Measurements from ENCODE around the gene ASPHD2.

DNA sequence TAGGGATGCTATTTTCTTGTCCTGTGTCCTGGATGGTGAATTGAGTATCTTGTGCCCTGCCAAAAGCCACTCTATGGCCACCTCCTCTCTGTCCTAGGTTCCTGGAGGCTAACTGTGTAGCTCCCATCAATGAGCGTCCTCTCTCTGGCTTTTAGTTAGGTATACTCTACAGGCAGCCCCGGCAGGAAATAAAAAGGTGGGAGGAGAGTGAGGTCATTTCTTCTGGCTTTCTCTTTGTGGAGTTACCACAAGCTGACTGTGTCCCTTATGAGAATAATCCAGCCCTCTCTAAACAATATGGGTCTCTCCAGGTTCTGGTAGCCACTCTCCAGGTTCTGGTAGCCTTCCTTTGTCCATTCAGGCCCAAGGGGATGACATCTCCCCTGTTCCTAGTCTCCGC lies 11.7 kb upstream of the ASPHD2 start:
- TF ChIP-seq, protein P1, sequence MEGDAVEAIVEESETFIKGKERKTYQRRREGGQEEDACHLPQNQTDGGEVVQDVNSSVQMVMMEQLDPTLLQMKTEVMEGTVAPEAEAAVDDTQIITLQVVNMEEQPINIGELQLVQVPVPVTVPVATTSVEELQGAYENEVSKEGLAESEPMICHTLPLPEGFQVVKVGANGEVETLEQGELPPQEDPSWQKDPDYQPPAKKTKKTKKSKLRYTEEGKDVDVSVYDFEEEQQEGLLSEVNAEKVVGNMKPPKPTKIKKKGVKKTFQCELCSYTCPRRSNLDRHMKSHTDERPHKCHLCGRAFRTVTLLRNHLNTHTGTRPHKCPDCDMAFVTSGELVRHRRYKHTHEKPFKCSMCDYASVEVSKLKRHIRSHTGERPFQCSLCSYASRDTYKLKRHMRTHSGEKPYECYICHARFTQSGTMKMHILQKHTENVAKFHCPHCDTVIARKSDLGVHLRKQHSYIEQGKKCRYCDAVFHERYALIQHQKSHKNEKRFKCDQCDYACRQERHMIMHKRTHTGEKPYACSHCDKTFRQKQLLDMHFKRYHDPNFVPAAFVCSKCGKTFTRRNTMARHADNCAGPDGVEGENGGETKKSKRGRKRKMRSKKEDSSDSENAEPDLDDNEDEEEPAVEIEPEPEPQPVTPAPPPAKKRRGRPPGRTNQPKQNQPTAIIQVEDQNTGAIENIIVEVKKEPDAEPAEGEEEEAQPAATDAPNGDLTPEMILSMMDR (IDR thresholded peaks at IDR 0.05; ENCODE audit: low read depth, low read length): no peak
- TF ChIP-seq EZH2phosphoT487 (IDR thresholded peaks at IDR 0.05; ENCODE audit: low read depth): no peak

Measured in OCI-LY3 (cell line).